SK-N-SH (cell line): Measurements from ENCODE around the gene DNAJC2. TPM values are rescaled to one million over a fixed set of nuclear protein-coding genes. Genes with fewer than 3 reads are reported as not detected.
A peak's percentile ranks its signal among the peaks of the same experiment; 100 is the strongest.

Experiments used
- CTCF ChIA-PET: fragments of 300-600, 350-600 bp; formaldehyde crosslinking; extraction: SDS; loops from one replicate; lab custom pipeline; 2021; lab: Yijun Ruan, JAX
- POLR2A ChIA-PET: fragments of 350-600 bp; sonication (Branson Sonifier 250); formaldehyde crosslinking; extraction: SDS; loops from one replicate; lab custom pipeline; 2020; ENCODE audit warnings: antibody characterized with exemption, inconsistent platforms; lab: Yijun Ruan, JAX
- DNase-seq: peaks from one replicate; pipeline ENCODE4 v3.0.0; 2012
- H2AFZ ChIP-seq: fragments of 200-600 bp; sonication (generic); 2 replicates; pipeline ENCODE4 v1.8.1; 2016; ENCODE audit warnings: antibody characterized with exemption, mild to moderate bottlenecking, low read depth
- H3F3A ChIP-seq: fragments of 200-600 bp; sonication (generic); replicated peaks from 2 replicates; pipeline ENCODE3; 2016; ENCODE audit warnings: antibody characterized with exemption, mild to moderate bottlenecking; ENCODE audit not compliant: insufficient read depth
- H3K27ac ChIP-seq, 2 experiments: fragments of 200-500 bp in 1 of 2; fragments of 200-600 bp in 1 of 2; sonication (Bioruptor generic) in 1 of 2; sonication (generic), shearing (Covaris generic) in 1 of 2; 2 replicates each; pipeline versions ENCODE4 v1.5.1 to v1.6.1; 2014 to 2016; ENCODE audit warnings: low read depth in 2 of 2, inconsistent platforms in 1 of 2, low read length in 1 of 2, mild to moderate bottlenecking in 1 of 2, mixed read lengths in 1 of 2
- H3K27me3 ChIP-seq: fragments of 200-600 bp; sonication (generic), shearing (Covaris generic); 2 replicates; pipeline ENCODE4 v1.6.1; 2016; ENCODE audit warnings: mixed run types; ENCODE audit not compliant: insufficient read depth
- H3K36me3 ChIP-seq, 2 experiments: fragments of 200-500 bp in 1 of 2; fragments of 200-600 bp in 1 of 2; sonication (Bioruptor generic) in 1 of 2; sonication (generic) in 1 of 2; replicated peaks in 1 of 2; 2 replicates each; pipeline versions ENCODE3 to v1.5.1; 2014 to 2016; ENCODE audit warnings: low read length in 1 of 2, mild to moderate bottlenecking in 1 of 2; ENCODE audit not compliant: insufficient read depth in 2 of 2, control insufficient read depth in 1 of 2
- H3K4me1 ChIP-seq, 2 experiments: fragments of 200-500 bp in 1 of 2; fragments of 200-600 bp in 1 of 2; sonication (Bioruptor generic) in 1 of 2; sonication (generic), shearing (Covaris generic) in 1 of 2; 2 replicates each; pipeline versions ENCODE4 v1.5.1 to v1.6.1; 2014 to 2016; ENCODE audit warnings: low read depth in 1 of 2, low read length in 1 of 2, mixed run types in 1 of 2; ENCODE audit not compliant: insufficient read depth in 2 of 2, control insufficient read depth in 1 of 2
- H3K4me2 ChIP-seq: fragments of 200-600 bp; sonication (generic), shearing (Covaris generic); 2 replicates; pipeline ENCODE4 v1.6.1; 2017; ENCODE audit warnings: mixed run types
- H3K4me3 ChIP-seq, 2 experiments: fragments of 200-500 bp in 1 of 2; fragments of 200-600 bp in 1 of 2; sonication (Bioruptor generic) in 1 of 2; sonication (generic), shearing (Covaris generic) in 1 of 2; 2 replicates each; pipeline versions ENCODE4 v1.5.1 to v1.8.1; 2014 to 2016; ENCODE audit warnings: low read depth in 2 of 2, inconsistent platforms in 1 of 2, low read length in 1 of 2, mild to moderate bottlenecking in 1 of 2, mixed read lengths in 1 of 2, moderate library complexity in 1 of 2
- H3K79me2 ChIP-seq: fragments of 200-600 bp; sonication (generic); 2 replicates; pipeline ENCODE4 v1.8.1; 2017; ENCODE audit warnings: mild to moderate bottlenecking; ENCODE audit not compliant: insufficient read depth
- H3K9ac ChIP-seq: fragments of 200-600 bp; sonication (generic); 2 replicates; pipeline ENCODE4 v1.6.1; 2017; ENCODE audit warnings: mixed run types
- H3K9me2 ChIP-seq: fragments of 200-600 bp; sonication (generic); 2 replicates; pipeline ENCODE4 v1.6.1; 2017; ENCODE audit warnings: mixed run types
- H3K9me3 ChIP-seq: fragments of 200-600 bp; sonication (generic); 2 replicates; pipeline ENCODE4 v1.6.1; 2017; ENCODE audit warnings: mixed run types, mild to moderate bottlenecking, moderate library complexity
- H4K20me1 ChIP-seq: fragments of 200-600 bp; sonication (generic); 2 replicates; pipeline ENCODE4 v1.6.1; 2017; ENCODE audit warnings: mild to moderate bottlenecking, mixed run types; ENCODE audit not compliant: insufficient read depth
- CHD2 ChIP-seq: fragments of 150-350 bp; IDR thresholded peaks from 2 replicates; pipeline ENCODE4 v1.6.1; 2018; ENCODE audit warnings: low read length; ENCODE audit not compliant: partially characterized antibody
- EZH2phosphoT487 ChIP-seq: fragments of 200-600 bp; sonication (generic); IDR thresholded peaks from 2 replicates; pipeline ENCODE4 v1.6.1; 2017; ENCODE audit warnings: low read depth, mixed run types, mild to moderate bottlenecking, antibody characterized with exemption, moderate library complexity, borderline replicate concordance
- FOXJ3 ChIP-seq: sonication (generic); formaldehyde crosslinking; IDR thresholded peaks from 2 replicates; pipeline ENCODE4 v1.5.1; 2020; ENCODE audit warnings: mild to moderate bottlenecking, missing genetic modification reagents
- GATA2 ChIP-seq: sonication (generic); formaldehyde crosslinking; IDR thresholded peaks from 2 replicates; pipeline ENCODE4 v1.5.0; 2020; ENCODE audit warnings: mild to moderate bottlenecking, missing genetic modification reagents
- MEF2A ChIP-seq: IDR thresholded peaks from 2 replicates; pipeline ENCODE4 v1.4.0; 2012; ENCODE audit warnings: low read depth, borderline replicate concordance
- NFIC ChIP-seq: IDR thresholded peaks from 2 replicates; pipeline ENCODE4 v1.4.0; 2012; ENCODE audit warnings: borderline replicate concordance
- POLR2AphosphoS5 ChIP-seq: IDR thresholded peaks from 2 replicates; pipeline ENCODE4 v1.6.1; 2012; ENCODE audit warnings: low read depth, low read length
- RAD21 ChIP-seq: IDR thresholded peaks from 2 replicates; pipeline ENCODE4 v1.6.1; 2012; ENCODE audit warnings: mild to moderate bottlenecking, low read length
- RFX5 ChIP-seq: IDR thresholded peaks from 2 replicates; pipeline ENCODE4 v1.6.1; 2012; ENCODE audit warnings: mild to moderate bottlenecking, improper control_type of control experiment, low read length
- SIN3A ChIP-seq: IDR thresholded peaks from 2 replicates; pipeline ENCODE4 v1.6.1; 2012; ENCODE audit warnings: low read depth, mild to moderate bottlenecking, low read length, moderate library complexity, borderline replicate concordance
- SMC3 ChIP-seq: IDR thresholded peaks from 2 replicates; pipeline ENCODE4 v1.6.1; 2012; ENCODE audit warnings: low read depth, low read length, improper control_type of control experiment
- TCF12 ChIP-seq: IDR thresholded peaks from 2 replicates; pipeline ENCODE4 v1.4.0; 2012
- TEAD4 ChIP-seq: IDR thresholded peaks from 2 replicates; pipeline ENCODE4 v1.4.0; 2012; ENCODE audit warnings: mild to moderate bottlenecking, borderline replicate concordance; ENCODE audit not compliant: insufficient read depth
- YY1 ChIP-seq: IDR thresholded peaks from 2 replicates; pipeline ENCODE4 v1.4.0; 2012; ENCODE audit warnings: low read depth, mild to moderate bottlenecking
- WGBS: methylation state at CpG from one replicate; pipeline ENCODE4 v1.1.6; 2017; ENCODE audit warnings: low lambda C conversion rate; 5-methylcytosine and 5-hydroxymethylcytosine counted together
- polyA plus RNA-seq, 3 experiments: library from polyadenylated mRNA; depleted of rRNA; stranded (reverse); fragments of >200 nt; gene quantifications; 2 replicates each; pipeline ENCODE4 v1.2.3, GENCODE V29; 2012
- TF ChIP-seq, protein P1 (sequence below): fragments of 150-350 bp; IDR thresholded peaks from 2 replicates; pipeline ENCODE4 v1.6.1; 2017; ENCODE audit warnings: antibody characterized with exemption, low read length, low read depth, borderline replicate concordance
- TF ChIP-seq, protein P2 (sequence below): IDR thresholded peaks from 2 replicates; pipeline ENCODE4 v1.6.1; 2012; ENCODE audit warnings: mild to moderate bottlenecking, low read depth, low read length, moderate library complexity
- TF ChIP-seq, protein P3 (sequence below): IDR thresholded peaks from 2 replicates; pipeline ENCODE4 v1.4.0; 2012; ENCODE audit warnings: low read depth
- TF ChIP-seq, protein P4 (sequence below): fragments of 200-600 bp; sonication (generic); IDR thresholded peaks from 2 replicates; pipeline ENCODE4 v1.6.1; 2017; ENCODE audit warnings: antibody characterized with exemption, mild to moderate bottlenecking, moderate library complexity
- TF ChIP-seq, protein P5 (sequence below): IDR thresholded peaks from 2 replicates; pipeline ENCODE4 v1.4.0; 2012; ENCODE audit warnings: low read depth, borderline replicate concordance

DNAJC2 gene
- polyA plus RNA-seq, 1 of the 3 experiments (the other 2 are of a cell fraction) = 18.9 TPM

DNA sequence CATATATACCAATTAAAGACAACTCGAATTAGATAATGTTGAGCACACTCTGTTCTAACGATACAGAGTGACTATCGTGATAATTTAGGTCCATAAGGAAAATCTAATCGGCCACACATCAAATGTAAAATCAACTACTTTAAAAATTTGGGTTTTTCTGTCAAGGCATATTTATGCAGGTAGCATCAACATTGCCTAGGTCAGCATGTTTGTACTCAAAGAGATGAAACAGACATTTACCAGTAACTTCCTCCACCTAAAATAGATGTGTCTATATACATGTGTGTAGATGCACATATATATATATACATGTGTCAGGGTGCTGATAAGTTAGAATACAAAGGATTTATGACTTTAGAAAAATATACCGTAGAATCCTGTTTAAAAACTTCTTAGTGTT lies 24.9 kb upstream of the DNAJC2 start:
- no peak overlapping the region for H3K27ac ChIP-seq
- H3K4me3 ChIP-seq = no peak overlapping the region
- H3K79me2 ChIP-seq = no peaks in the 10 kb centered on the region
- H3K9me2 ChIP-seq = no peaks in the 10 kb centered on the region
- no peaks in the 10 kb centered on the region for H4K20me1 ChIP-seq
- no peaks in the 10 kb centered on the region for H3K9me3 ChIP-seq
- H3K9ac ChIP-seq = no peak overlapping the region
- TF ChIP-seq, protein P1, sequence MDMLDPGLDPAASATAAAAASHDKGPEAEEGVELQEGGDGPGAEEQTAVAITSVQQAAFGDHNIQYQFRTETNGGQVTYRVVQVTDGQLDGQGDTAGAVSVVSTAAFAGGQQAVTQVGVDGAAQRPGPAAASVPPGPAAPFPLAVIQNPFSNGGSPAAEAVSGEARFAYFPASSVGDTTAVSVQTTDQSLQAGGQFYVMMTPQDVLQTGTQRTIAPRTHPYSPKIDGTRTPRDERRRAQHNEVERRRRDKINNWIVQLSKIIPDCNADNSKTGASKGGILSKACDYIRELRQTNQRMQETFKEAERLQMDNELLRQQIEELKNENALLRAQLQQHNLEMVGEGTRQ = no peak
- TF ChIP-seq POLR2AphosphoS5 (no peak), EZH2phosphoT487 (no peak), RFX5 (no peak), GATA2 (CRISPR knock-in tag) (no peak), SIN3A (no peak), RAD21 (no peak), TEAD4 (no peak), MEF2A (no peak), CHD2 (no peak), NFIC (no peak), FOXJ3 (CRISPR knock-in tag) (no peak)
- TF ChIP-seq, protein P2, sequence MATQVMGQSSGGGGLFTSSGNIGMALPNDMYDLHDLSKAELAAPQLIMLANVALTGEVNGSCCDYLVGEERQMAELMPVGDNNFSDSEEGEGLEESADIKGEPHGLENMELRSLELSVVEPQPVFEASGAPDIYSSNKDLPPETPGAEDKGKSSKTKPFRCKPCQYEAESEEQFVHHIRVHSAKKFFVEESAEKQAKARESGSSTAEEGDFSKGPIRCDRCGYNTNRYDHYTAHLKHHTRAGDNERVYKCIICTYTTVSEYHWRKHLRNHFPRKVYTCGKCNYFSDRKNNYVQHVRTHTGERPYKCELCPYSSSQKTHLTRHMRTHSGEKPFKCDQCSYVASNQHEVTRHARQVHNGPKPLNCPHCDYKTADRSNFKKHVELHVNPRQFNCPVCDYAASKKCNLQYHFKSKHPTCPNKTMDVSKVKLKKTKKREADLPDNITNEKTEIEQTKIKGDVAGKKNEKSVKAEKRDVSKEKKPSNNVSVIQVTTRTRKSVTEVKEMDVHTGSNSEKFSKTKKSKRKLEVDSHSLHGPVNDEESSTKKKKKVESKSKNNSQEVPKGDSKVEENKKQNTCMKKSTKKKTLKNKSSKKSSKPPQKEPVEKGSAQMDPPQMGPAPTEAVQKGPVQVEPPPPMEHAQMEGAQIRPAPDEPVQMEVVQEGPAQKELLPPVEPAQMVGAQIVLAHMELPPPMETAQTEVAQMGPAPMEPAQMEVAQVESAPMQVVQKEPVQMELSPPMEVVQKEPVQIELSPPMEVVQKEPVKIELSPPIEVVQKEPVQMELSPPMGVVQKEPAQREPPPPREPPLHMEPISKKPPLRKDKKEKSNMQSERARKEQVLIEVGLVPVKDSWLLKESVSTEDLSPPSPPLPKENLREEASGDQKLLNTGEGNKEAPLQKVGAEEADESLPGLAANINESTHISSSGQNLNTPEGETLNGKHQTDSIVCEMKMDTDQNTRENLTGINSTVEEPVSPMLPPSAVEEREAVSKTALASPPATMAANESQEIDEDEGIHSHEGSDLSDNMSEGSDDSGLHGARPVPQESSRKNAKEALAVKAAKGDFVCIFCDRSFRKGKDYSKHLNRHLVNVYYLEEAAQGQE = no peak
- WGBS = 94% methylated on average over 5 of the region's 5 CpGs
- H3K36me3 ChIP-seq = peaks cover 49 to 52% of the 10 kb centered on the region in 2 experiments
- no peak overlapping the region for H2AFZ ChIP-seq
- no peak for DNase-seq
- H3K4me2 ChIP-seq = no peak overlapping the region
- ChIA-PET CTCF (no interaction called here), POLR2A (no interaction called here)
- no peaks in the 10 kb centered on the region for H3K27me3 ChIP-seq
- H3F3A ChIP-seq = peaks cover 22% of the 10 kb centered on the region
- no peaks in the 10 kb centered on the region for H3K4me1 ChIP-seq

DNA sequence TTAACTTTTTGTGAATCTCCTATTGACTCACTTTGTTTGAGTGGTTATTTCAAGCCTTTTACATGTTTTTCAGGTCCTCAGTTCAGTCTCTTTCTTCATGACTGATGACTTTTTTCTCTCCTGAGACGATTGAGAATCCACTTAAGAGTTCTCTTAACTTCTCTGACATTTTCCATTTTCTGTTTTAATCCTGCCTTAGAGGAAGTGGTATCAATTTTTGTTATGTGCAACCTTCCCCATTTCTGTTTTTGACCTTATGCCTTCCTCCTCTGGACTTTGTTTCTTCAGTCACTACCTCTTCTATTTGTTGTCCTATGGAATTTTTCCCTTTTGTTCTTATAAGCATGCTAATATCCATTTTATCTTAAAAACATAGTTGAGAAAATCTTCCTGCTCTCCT lies 5.2 kb upstream of the DNAJC2 start:
- Histone ChIP-seq H3K4me2 (peak overlapping the region; percentile 86), H3K79me2 (peaks cover 84% of the 10 kb centered on the region), H3K9me2 (no peaks in the 10 kb centered on the region), H4K20me1 (peaks cover 50% of the 10 kb centered on the region), H3K9ac (no peak overlapping the region), H3K27ac (no peak overlapping the region), H3K36me3 (peaks cover 25 to 31% of the 10 kb centered on the region in 2 experiments), H3K4me3 (peak overlapping the region in 1 of 2 experiments; percentile 72; a peak in 2 of 4 replicates), H3K4me1 (peaks cover 3 to 19% of the 10 kb centered on the region in 2 experiments; a peak in 2 of 4 replicates), H2AFZ (no peak overlapping the region), H3K9me3 (no peaks in the 10 kb centered on the region), H3F3A (peaks cover 5% of the 10 kb centered on the region), H3K27me3 (no peaks in the 10 kb centered on the region)
- DNase-seq = no peak
- ChIA-PET CTCF (interaction anchor here (4.4 kb wide), 1 partner anchor 10 kb away, joined by 17 read pairs; no protein-coding TSS in a partner anchor), POLR2A (no interaction called here)
- WGBS = 73% methylated on average over 1 of the region's 1 CpG
- TF ChIP-seq, protein P3, sequence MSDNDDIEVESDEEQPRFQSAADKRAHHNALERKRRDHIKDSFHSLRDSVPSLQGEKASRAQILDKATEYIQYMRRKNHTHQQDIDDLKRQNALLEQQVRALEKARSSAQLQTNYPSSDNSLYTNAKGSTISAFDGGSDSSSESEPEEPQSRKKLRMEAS = no peak
- no peak for TF ChIP-seq FOXJ3 (CRISPR knock-in tag)
- TF ChIP-seq TCF12 = no peak
- no peak for TF ChIP-seq YY1
- TF ChIP-seq, protein P4, sequence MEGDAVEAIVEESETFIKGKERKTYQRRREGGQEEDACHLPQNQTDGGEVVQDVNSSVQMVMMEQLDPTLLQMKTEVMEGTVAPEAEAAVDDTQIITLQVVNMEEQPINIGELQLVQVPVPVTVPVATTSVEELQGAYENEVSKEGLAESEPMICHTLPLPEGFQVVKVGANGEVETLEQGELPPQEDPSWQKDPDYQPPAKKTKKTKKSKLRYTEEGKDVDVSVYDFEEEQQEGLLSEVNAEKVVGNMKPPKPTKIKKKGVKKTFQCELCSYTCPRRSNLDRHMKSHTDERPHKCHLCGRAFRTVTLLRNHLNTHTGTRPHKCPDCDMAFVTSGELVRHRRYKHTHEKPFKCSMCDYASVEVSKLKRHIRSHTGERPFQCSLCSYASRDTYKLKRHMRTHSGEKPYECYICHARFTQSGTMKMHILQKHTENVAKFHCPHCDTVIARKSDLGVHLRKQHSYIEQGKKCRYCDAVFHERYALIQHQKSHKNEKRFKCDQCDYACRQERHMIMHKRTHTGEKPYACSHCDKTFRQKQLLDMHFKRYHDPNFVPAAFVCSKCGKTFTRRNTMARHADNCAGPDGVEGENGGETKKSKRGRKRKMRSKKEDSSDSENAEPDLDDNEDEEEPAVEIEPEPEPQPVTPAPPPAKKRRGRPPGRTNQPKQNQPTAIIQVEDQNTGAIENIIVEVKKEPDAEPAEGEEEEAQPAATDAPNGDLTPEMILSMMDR = no peak
- no peak for TF ChIP-seq SMC3
- TF ChIP-seq, protein P5, sequence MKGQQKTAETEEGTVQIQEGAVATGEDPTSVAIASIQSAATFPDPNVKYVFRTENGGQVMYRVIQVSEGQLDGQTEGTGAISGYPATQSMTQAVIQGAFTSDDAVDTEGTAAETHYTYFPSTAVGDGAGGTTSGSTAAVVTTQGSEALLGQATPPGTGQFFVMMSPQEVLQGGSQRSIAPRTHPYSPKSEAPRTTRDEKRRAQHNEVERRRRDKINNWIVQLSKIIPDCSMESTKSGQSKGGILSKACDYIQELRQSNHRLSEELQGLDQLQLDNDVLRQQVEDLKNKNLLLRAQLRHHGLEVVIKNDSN = no peak
- no peak for TF ChIP-seq MEF2A
